IPS-18c (cell line): Measurements from ENCODE around the gene PLXNB3.

Experiments used
- H3K4me3 ChIP-seq: 2 replicates; pipeline ENCODE4 v1.7.0; 2013; ENCODE audit warnings: low read depth, mild to moderate bottlenecking, low read length, moderate library complexity; ENCODE audit not compliant: insufficient read depth
- H3K9me3 ChIP-seq: one replicate; pipeline ENCODE4 v1.6.1; 2013; ENCODE audit warnings: mild to moderate bottlenecking, low read length, moderate library complexity; ENCODE audit not compliant: control insufficient read depth, insufficient read depth

The PLXNB3 gene

DNA sequence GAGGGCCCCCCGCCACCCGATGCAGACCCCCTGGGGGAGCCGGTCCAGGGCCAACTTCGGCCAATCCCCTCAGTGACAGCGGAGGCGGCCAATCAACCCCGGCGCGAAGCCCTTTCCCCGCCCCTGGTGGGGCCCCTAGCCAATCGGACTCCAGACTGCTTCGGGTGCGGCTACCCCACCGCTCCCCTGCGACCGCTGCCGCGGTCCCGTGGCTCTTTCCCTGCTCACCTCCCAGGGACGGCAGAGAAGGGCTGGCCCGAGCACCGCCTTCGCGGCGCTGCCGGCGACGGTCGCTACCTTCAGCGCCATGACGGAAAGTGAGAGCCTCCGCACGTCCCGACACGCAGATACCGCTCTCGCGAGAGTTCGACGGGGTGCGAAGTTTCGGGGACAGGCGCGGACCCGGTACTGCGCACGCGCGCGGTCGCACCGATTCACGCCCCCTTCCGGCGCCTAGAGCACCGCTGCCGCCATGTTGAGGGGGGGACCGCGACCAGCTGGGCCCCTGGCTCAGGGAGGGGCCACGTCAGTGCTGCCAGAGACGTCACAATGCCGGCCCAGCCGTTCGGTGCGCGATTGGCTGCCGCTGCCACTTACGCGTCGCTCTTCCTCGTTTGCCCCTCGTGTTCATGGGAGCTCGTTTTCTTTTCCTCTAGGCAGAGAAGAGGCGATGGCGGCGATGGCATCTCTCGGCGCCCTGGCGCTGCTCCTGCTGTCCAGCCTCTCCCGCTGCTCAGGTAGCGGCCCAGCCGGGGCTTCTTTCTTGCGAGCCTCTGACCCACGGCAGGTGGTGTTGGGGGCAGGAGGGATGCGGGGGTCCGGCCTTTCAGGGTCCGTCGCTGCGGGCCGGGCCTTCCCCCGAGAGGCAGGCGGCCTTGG, 30.2 kb downstream of the PLXNB3 start, which contains the start of the genes IDH3G and SSR4:
IDH3G (minus strand) TSS at position 358 of the 879 bp plus-strand sequence; CDS start at position 309, 49 bp downstream.
SSR4 (plus strand) TSS at position 651 of the 879 bp plus-strand sequence; CDS start at position 671, 20 bp downstream.
- Histone ChIP-seq H3K4me3 (peak within 1 kb of the TSS; percentile 85), H3K9me3 (peaks cover 14% of the 10 kb centered on the region)

GRCh38 chrX:153794897-153795816, 31.1 kb downstream of the PLXNB3 start:
- Histone ChIP-seq H3K4me3 (peak overlapping the region; percentile 72), H3K9me3 (peaks cover 14% of the 10 kb centered on the region)

DNA sequence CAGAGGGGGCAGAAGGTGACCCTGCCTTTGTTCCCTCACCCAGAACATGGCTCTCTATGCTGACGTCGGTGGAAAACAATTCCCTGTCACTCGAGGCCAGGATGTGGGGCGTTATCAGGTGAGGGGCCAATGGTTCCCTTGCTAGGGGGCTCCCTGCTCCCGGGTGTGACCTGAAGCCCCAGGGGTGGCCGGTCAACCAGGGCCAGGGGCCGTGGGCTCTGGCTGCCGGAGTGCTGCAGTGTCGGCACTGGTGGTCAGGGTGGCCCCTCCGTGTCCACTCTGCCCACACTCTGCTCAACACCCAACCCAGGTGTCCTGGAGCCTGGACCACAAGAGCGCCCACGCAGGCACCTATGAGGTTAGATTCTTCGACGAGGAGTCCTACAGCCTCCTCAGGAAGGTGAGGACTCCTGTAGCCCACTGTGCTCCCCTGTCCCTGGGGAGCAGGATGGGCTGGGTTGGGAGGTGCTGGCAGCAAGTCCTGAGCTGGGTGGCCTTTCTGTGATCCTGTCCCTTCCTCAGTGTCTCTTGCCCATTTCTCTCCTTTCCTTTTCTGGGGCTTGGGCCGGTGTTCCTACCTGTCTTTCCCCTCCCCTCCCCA, 33.5 kb downstream of the PLXNB3 start:
- Histone ChIP-seq H3K4me3 (peak overlapping the region; percentile 9; the same call in 1 of the 2 replicates), H3K9me3 (peaks cover 13% of the 10 kb centered on the region)

- Histone ChIP-seq H3K9me3 (peaks cover 12% of the 10 kb centered on the region), H3K4me3 (no peak overlapping the region)
Measured at GRCh38 chrX:153799326-153799725, 35.3 kb downstream of the PLXNB3 start.

- H3K4me3 ChIP-seq, result no peak overlapping the region; the same call in 1 of the 2 replicates
- peaks cover 10% of the 10 kb centered on the region for H3K9me3 ChIP-seq
Measured at GRCh38 chrX:153800177-153800722, 36.2 kb downstream of the PLXNB3 start.

DNA sequence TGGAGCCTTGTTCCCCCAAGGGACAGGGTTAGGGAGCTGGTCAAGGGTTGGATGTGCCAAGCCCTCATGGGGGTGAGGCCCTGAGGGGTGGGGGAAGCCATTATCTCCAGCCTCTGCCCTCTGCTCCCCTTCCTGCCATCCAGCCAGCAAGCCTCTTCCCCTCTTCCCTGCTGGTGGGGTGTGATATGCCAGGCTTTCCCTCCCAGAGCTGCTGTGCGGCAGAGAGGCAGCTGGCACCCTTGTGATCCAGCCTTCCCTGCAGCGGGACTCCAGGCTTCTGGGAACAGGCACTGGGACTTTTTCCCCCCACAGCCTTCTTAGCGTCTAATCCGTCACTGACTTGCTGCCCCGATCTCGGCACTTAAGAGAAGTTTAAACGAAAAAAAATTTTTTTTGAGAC, 36.7 kb downstream of the PLXNB3 start:
- Histone ChIP-seq H3K4me3 (no peak overlapping the region), H3K9me3 (peaks cover 15% of the 10 kb centered on the region)

DNA sequence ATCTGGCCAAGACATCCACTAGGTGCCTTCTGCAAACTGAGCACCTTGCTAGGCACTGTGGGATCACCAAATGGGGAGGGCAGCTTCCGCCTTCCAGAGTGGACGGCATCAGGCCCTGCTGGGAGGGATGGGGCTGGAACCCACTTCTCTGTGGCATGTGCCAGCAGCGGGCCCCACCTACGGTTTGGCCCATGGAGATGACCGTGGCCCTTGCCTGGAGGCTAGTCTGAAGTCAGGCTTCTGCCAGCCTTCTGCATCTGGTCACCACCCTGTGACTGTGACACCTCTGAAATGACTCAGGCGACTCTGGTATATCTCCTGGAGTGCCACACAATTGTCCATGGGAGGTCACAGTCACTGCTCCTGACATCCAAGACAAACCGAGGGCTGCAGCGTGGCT, 37.6 kb downstream of the PLXNB3 start:
- peaks cover 21% of the 10 kb centered on the region for H3K9me3 ChIP-seq

DNA sequence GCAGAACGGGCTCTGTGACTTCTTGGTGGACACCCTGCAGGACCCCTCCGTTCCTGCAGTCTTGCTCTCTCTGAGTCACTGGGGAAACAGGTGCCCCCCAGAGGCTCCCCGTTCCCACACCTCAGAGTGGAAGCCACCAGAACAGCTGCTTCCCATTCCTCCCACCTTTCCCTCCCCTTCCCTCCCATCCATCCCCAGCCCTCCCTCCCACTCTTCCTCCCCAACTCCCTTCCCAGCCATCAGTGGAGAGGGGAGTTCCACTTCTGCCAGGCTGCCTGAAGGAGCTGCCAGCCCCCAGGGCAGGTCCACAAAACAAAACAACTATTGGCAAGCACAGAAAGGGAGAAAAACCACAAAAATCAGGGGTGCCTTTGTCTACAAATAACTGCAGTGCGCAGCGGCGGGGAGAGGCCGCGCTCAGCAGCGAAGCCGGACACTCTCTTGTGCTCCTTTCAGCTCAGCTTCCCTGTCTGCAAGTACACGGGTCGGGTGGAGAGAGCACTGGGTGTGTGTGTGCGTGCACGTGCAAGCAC, 38.5 kb downstream of the PLXNB3 start:
- H3K4me3 ChIP-seq, result no peak overlapping the region
- peaks cover 21% of the 10 kb centered on the region for H3K9me3 ChIP-seq

More for the DNA sequence above, 37.6 kb downstream of the PLXNB3 start:
- peak overlapping the region; percentile 2; the same call in 1 of the 2 replicates for H3K4me3 ChIP-seq

GRCh38 chrX:153803211-153804099, 39.4 kb downstream of the PLXNB3 start:
- H3K9me3 ChIP-seq, result peaks cover 23% of the 10 kb centered on the region
- no peak overlapping the region for H3K4me3 ChIP-seq

- no peak overlapping the region for H3K4me3 ChIP-seq
- H3K9me3 ChIP-seq, result peaks cover 23% of the 10 kb centered on the region
Measured at GRCh38 chrX:153804100-153804595, 40.1 kb downstream of the PLXNB3 start.

- H3K9me3 ChIP-seq, result peaks cover 23% of the 10 kb centered on the region
- no peak overlapping the region for H3K4me3 ChIP-seq
Measured at GRCh38 chrX:153804621-153805020, 40.6 kb downstream of the PLXNB3 start.

- Histone ChIP-seq H3K4me3 (no peak overlapping the region), H3K9me3 (peaks cover 23% of the 10 kb centered on the region)
Measured at GRCh38 chrX:153805436-153805835, 41.4 kb downstream of the PLXNB3 start.

DNA sequence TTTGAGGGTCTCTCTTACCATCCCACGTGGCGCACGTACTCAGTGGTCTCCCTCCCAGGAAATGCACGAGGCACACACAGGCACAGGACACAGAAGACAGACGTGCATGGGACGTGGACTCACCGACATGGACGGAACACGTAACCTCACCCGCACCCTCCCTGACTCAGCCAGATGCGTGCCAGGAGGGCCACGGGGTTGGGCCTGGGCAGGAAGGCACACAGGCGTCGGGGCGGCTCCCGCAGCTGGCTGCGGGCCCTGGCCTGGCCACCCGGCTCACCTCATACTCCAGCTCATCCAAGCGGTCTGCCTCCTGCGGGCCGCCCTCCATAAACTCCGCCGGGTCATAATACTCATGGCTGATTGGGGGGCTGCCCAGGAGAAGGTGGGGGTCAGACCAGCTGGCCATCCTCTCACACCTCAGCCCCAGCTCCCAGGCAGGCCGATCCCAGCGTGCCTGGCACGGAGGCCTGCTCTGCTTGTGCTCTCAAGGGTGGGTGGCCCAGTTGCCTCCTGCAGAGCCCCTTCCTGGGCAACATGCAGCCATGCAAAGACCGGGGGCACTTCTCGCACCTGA, 43.0 kb downstream of the PLXNB3 start:
- peaks cover 20% of the 10 kb centered on the region for H3K9me3 ChIP-seq
- H3K4me3 ChIP-seq, result no peak overlapping the region

DNA sequence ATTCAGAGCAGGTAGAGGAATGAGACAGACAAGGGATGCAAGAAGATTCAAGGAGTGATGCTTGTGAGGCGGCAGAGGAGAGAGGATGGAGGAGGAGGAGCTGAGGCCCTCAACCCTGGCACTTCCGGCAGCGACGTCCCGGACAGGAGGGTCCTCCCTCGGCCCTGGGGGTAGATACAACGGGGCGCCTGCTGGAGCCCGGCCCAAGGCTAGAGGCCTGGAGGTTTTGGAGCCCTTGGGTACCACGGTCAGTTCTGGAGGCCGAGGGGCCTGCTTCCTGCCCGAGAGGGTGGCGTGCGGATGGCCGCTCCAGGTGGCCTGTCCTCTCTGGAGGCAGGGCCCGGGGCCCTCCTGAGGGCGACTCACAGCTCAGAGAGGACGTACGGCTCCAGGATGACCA, 43.9 kb downstream of the PLXNB3 start:
- Histone ChIP-seq H3K9me3 (peaks cover 17% of the 10 kb centered on the region), H3K4me3 (no peak overlapping the region; the same call in 1 of the 2 replicates)

DNA sequence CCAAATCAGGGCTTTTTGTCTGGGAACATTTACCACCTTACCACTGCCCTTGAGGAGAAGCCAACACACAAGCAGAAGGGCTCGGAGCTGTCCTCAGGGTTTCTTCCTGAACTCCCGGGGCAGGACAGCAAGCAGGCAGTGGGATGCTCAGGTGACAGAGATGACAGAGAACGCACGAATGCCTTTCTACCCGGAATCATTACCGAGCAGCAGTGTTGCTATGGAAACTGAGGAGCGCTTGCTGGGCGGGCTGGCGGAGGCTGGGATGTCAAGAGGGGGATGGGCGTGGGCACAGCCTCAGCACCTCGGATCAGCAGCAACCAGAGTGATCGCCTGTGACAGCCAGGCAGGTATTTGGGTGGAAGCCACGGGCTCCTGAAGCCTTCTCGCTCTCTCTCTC, 48.2 kb downstream of the PLXNB3 start:
- Histone ChIP-seq H3K9me3 (peaks cover 5% of the 10 kb centered on the region), H3K4me3 (no peak overlapping the region)
